Transverse colon (tissue), 4 donors: Measurements from ENCODE around the gene CFAP299. TPM values are rescaled to one million over a fixed set of nuclear protein-coding genes. Genes with fewer than 3 reads are reported as not detected.

ENCODE experiments used
- DNase-seq: peaks from one replicate; pipeline ENCODE4 v3.0.0-alpha.2; 2019
- H3K27ac ChIP-seq, 4 donors: fragments of 200-600 bp; sonication (generic); 2 replicates each; pipeline ENCODE4 v1.5.1; 2016 to 2018; ENCODE audit warnings: inconsistent platforms in 4 of 4
- H3K27me3 ChIP-seq: fragments of 200-600 bp; sonication (generic); 2 replicates; pipeline ENCODE4 v1.5.1; 2017; ENCODE audit warnings: inconsistent platforms
- H3K36me3 ChIP-seq, 4 donors: fragments of 200-600 bp; sonication (generic); 2 replicates each; pipeline ENCODE4 v1.5.1; 2017 to 2019; ENCODE audit warnings: inconsistent platforms in 4 of 4
- H3K4me1 ChIP-seq, 4 donors: fragments of 200-600 bp; sonication (generic); 2 replicates each; pipeline ENCODE4 v1.5.1; 2017 to 2020; ENCODE audit warnings: inconsistent platforms in 4 of 4
- H3K4me3 ChIP-seq, 4 donors: fragments of 200-600 bp; sonication (generic); 1 replicate in 1 of 4; 2 replicates in 3 of 4; pipeline versions ENCODE4 v1.5.1 to v1.6.1; 2017 to 2019; ENCODE audit warnings: inconsistent platforms in 4 of 4
- H3K9me3 ChIP-seq, 2 donors: fragments of 200-600 bp; sonication (generic); 2 replicates each; pipeline ENCODE4 v1.5.1; 2017 to 2019; ENCODE audit warnings: inconsistent platforms in 2 of 2
- EP300 ChIP-seq: sonication (generic); formaldehyde crosslinking; IDR thresholded peaks from one replicate; pipeline ENCODE4 v1.6.1; 2017; ENCODE audit warnings: antibody characterized with exemption, low read depth
- POLR2A ChIP-seq: fragments of 450-650 bp; IDR thresholded peaks from one replicate; pipeline ENCODE4 v1.6.1; 2016; ENCODE audit warnings: antibody characterized with exemption, mild to moderate bottlenecking, moderate library complexity
- POLR2AphosphoS5 ChIP-seq, 3 donors: sonication (generic); formaldehyde crosslinking; IDR thresholded peaks; one replicate each; pipeline ENCODE4 v1.6.1; 2016; ENCODE audit warnings: antibody characterized with exemption in 3 of 3
- WGBS, 2 donors: methylation state at CpG; one replicate each; pipeline ENCODE4 v1.1.5; 2018; ENCODE audit warnings: low coverage in 1 of 2; 5-methylcytosine and 5-hydroxymethylcytosine counted together
- in situ Hi-C, 4 donors: fragments of 200-750 bp; cut with MboI; loops; one replicate each; pipeline versions ENCODE4 v1.15.0 to v1.15.1; 2017; ENCODE audit warnings: low sequenced_read_pairs in 3 of 4, low pct_ligation_motif_present in 1 of 4, low pct_unique_long_range_greater_than_20kb in 1 of 4
- intact Hi-C: fragments of 100-400 bp; cut with DNase I; formaldehyde crosslinking; loops from one replicate; pipeline ENCODE4 v1.15.1; 2023; ENCODE audit warnings: low total_unique reads
- total RNA-seq, 4 donors: library from RNA; depleted of rRNA; stranded (reverse); fragments of >200 nt; gene quantifications; one replicate each; pipeline ENCODE4 v1.1.0, GENCODE V29; 2016
- TF ChIP-seq, protein P1 (sequence below), 5 experiments: fragments of 200-600 bp in 3 of 5; fragments of 450-650 bp in 2 of 5; sonication (generic) in 3 of 5; IDR thresholded peaks; 1 replicate in 2 of 5; 2 replicates in 3 of 5; pipeline ENCODE4 v1.5.1; 2016 to 2017; ENCODE audit warnings: antibody characterized with exemption in 5 of 5, inconsistent platforms in 3 of 5, mild to moderate bottlenecking in 2 of 5, moderate library complexity in 1 of 5

The CFAP299 gene
- total RNA-seq, 4 donors from 2014 or later: not detected

DNA sequence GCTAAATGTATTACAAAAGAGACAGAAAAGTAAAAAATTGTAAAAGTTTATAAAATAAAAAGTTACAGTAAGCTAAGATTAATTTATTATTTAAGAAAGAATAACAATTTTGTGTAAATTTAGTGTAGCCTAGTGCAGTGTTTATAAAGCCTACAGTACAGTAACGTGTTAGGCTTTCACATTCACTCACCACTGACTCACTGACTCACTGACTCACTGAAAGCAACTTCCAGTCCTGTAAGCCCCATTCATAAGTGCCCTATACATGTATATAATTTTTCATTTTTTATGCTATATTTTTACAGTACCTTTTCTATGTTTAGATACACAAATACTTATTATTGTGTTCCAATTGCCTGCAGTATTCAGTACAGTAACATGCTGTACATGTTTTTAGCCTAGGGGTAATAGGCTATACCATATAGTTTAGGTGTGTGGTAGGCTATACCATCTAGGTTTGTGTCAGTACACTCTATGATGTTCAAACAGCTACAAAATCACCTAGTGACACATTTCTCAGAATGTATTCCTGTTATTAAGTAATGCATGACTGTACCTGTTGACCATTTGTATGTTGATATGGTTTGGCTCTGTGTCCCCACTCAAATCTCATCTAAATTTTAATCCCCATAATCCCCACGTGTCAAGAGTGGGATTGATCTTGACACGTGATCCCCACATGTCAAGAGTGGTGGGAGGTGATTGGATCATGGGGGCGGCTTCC is 57.9 kb downstream of the CFAP299 start:
- H3K4me3 ChIP-seq: no peak overlapping the region
- H3K27ac ChIP-seq: no peak overlapping the region
- H3K27me3 ChIP-seq: no peaks in the 10 kb centered on the region
- intact Hi-C loops: no loop called here
- H3K4me1 ChIP-seq: no peaks in the 10 kb centered on the region
- DNase-seq: no peak
- no peak for TF ChIP-seq EP300
- TF ChIP-seq, protein P1, sequence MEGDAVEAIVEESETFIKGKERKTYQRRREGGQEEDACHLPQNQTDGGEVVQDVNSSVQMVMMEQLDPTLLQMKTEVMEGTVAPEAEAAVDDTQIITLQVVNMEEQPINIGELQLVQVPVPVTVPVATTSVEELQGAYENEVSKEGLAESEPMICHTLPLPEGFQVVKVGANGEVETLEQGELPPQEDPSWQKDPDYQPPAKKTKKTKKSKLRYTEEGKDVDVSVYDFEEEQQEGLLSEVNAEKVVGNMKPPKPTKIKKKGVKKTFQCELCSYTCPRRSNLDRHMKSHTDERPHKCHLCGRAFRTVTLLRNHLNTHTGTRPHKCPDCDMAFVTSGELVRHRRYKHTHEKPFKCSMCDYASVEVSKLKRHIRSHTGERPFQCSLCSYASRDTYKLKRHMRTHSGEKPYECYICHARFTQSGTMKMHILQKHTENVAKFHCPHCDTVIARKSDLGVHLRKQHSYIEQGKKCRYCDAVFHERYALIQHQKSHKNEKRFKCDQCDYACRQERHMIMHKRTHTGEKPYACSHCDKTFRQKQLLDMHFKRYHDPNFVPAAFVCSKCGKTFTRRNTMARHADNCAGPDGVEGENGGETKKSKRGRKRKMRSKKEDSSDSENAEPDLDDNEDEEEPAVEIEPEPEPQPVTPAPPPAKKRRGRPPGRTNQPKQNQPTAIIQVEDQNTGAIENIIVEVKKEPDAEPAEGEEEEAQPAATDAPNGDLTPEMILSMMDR (IDR thresholded peaks at IDR 0.05): no peak
- TF ChIP-seq POLR2A: no peak
- TF ChIP-seq POLR2AphosphoS5 (IDR thresholded peaks at IDR 0.05): no peak
- in situ Hi-C loops: no loop called here
- H3K9me3 ChIP-seq: no peaks in the 10 kb centered on the region
- H3K36me3 ChIP-seq: no peaks in the 10 kb centered on the region
- 68 to 70% methylated on average over 4 of the region's 4 CpGs for WGBS, 2 donors

- TF ChIP-seq POLR2AphosphoS5 (IDR thresholded peaks at IDR 0.05) (no peak), POLR2A (no peak), EP300 (no peak)
- TF ChIP-seq, protein P1 (IDR thresholded peaks at IDR 0.05): no peak
- H3K36me3 ChIP-seq: no peaks in the 10 kb centered on the region
- 73 to 89% methylated on average over 1 of the region's 1 CpG for WGBS, 2 donors
- no peak overlapping the region for H3K4me3 ChIP-seq
- H3K9me3 ChIP-seq: no peaks in the 10 kb centered on the region
- H3K4me1 ChIP-seq: no peaks in the 10 kb centered on the region
- intact Hi-C loops: no loop called here
- H3K27me3 ChIP-seq: no peaks in the 10 kb centered on the region
- no peak overlapping the region for H3K27ac ChIP-seq
- no peak for DNase-seq
- in situ Hi-C loops: no loop called here
These were observed 58.4 kb downstream of the CFAP299 start for GRCh38 chr4:80393970-80394250.

GRCh38 chr4:80407246-80407645 is 71.7 kb downstream of the CFAP299 start:
- in situ Hi-C loops (no loop called here), intact Hi-C loops (no loop called here)
- H3K27ac ChIP-seq: no peak overlapping the region
- WGBS, 2 donors: 64 to 76% methylated on average over 3 to 4 of the region's 4 CpGs
- TF ChIP-seq, protein P1 (IDR thresholded peaks at IDR 0.05): no peak
- TF ChIP-seq EP300 (no peak), POLR2AphosphoS5 (IDR thresholded peaks at IDR 0.05) (no peak), POLR2A (no peak)
- no peaks in the 10 kb centered on the region for H3K27me3 ChIP-seq
- H3K4me3 ChIP-seq: no peak overlapping the region
- DNase-seq: no peak
- H3K9me3 ChIP-seq: no peaks in the 10 kb centered on the region
- no peaks in the 10 kb centered on the region for H3K36me3 ChIP-seq
- H3K4me1 ChIP-seq: no peaks in the 10 kb centered on the region

GRCh38 chr4:80409809-80410208 is 74.3 kb downstream of the CFAP299 start:
- no peak overlapping the region for H3K4me3 ChIP-seq
- TF ChIP-seq POLR2A (no peak), EP300 (no peak), POLR2AphosphoS5 (IDR thresholded peaks at IDR 0.05) (no peak)
- TF ChIP-seq, protein P1 (IDR thresholded peaks at IDR 0.05): no peak
- H3K27ac ChIP-seq: no peak overlapping the region
- no peaks in the 10 kb centered on the region for H3K27me3 ChIP-seq
- no peaks in the 10 kb centered on the region for H3K36me3 ChIP-seq
- in situ Hi-C loops: no loop called here
- DNase-seq: no peak
- H3K9me3 ChIP-seq: no peaks in the 10 kb centered on the region
- intact Hi-C loops: no loop called here
- WGBS, 2 donors: 55 to 80% methylated on average over 2 of the region's 2 CpGs
- H3K4me1 ChIP-seq: no peaks in the 10 kb centered on the region
